K562 (cell line): ENCODE measurements around the gene PPP1R13L.

Experiments
- CC2D1A ChIP-seq: fragments of 450-650 bp; IDR thresholded peaks from 2 replicates; pipeline ENCODE4 v1.6.1; 2017; ENCODE audit warnings: mild to moderate bottlenecking
- MGA ChIP-seq: fragments of 450-650 bp; IDR thresholded peaks from 2 replicates; pipeline ENCODE4 v1.6.1; 2016; ENCODE audit warnings: mild to moderate bottlenecking, moderate library complexity
- SIN3A ChIP-seq, 2 experiments: fragments of 150-350 bp in 1 of 2; IDR thresholded peaks; 2 replicates each; pipeline ENCODE4 v1.6.1; 2011 to 2016; ENCODE audit warnings: borderline replicate concordance in 2 of 2, low read depth in 2 of 2, low read length in 2 of 2, mild to moderate bottlenecking in 2 of 2, moderate library complexity in 2 of 2; ENCODE audit not compliant: control insufficient read depth in 1 of 2
- SRSF9 ChIP-seq: fragments of 200-400 bp; formaldehyde crosslinking; IDR thresholded peaks from 2 replicates; pipeline ENCODE4 v1.6.1; 2017; ENCODE audit warnings: low read depth, low read length, borderline replicate concordance

GRCh38 chr19:45391346-45391745 is 13.5 kb downstream of the PPP1R13L start:
- no peak for TF ChIP-seq CC2D1A
- no peak for TF ChIP-seq SIN3A (IDR thresholded peaks at IDR 0.05; ENCODE audit: borderline replicate concordance in 2 of 2, control insufficient read depth in 1 of 2, low read depth in 2 of 2, low read length in 2 of 2)
- no peak for TF ChIP-seq SRSF9
- TF ChIP-seq MGA, result no peak
